DLD1 (cell line): ENCODE data around the gene MDN1.
"Not testable (repeated sequence)": the region's sequence is repeated elsewhere in the genome, so short reads cannot be mapped to it uniquely, and the experiment has no call there.

Source experiments
- in situ Hi-C: cut with HindIII; loops from 2 replicates; pipeline ENCODE4 v1.10.0; 2017; ENCODE audit warnings: low sequenced_read_pairs

MDN1 gene

DNA sequence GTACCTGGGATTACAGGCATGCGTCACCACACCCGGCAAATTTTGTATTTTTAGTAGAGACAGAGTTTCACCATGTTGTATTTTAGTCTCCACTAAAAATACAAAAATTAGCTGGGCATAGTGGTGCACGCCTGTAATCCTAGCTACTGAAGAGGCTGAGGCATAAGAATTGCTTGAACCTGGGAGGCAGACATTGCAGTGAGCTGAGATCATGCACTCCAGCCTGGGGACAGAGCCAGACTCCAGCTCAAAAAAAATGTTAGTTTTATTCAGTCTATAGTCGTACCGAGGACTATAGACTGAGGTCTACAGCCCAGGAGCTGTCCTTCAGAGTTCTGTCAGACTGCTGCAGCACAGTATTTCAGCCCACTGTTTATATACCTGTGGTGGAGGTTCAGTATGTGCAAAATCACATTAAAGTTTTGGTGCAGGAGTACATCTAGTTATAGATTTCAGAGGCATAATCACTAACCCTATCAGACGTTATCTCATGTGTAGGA lies 6.5 kb upstream of the MDN1 start:
- in situ Hi-C loops = no loop called here

DNA sequence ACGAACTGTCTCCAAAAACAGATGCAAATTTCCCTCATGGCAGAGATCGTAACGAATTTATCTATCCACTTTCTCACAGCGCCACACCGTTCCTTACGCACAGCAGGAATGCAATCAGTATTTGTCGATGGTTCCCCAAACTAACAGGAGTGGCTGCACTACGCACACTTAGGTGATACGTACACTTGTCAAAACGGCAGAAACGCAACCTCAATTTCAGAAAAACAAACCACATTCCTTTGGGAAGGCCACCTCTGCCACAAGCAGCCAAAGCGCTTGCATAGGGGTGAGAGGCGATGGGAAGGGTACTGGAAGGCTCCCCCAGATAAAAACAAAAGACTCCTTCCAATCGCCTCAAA lies 638 bp downstream of the MDN1 start:
- in situ Hi-C loops = no loop called here

- in situ Hi-C loops = no loop called here
Measured at GRCh38 chr6:89817481-89817880, 2.1 kb downstream of the MDN1 start.

DNA sequence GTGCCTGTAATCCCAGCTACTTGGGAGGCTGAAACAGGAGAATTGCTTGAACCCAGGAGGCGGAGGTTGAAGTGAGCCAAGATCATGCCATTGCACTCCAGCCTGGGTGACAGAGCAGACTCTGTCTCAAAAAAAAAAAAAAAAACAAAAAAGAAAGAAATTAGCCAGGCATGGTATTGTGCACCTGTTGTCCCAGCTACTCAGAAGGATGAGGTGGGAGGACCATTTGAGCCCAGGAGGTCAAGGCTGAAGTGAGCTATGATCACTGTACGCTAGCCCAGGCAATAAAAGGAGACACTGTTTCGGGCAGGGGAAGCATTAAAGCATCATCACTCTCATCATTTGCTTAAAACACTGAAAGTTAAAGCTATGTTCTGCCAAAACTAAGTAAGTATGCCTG lies 6.2 kb downstream of the MDN1 start:
- in situ Hi-C loops = not testable (repeated sequence)

- in situ Hi-C loops = no loop called here
Measured at GRCh38 chr6:89807581-89807980, 12.0 kb downstream of the MDN1 start.

DNA sequence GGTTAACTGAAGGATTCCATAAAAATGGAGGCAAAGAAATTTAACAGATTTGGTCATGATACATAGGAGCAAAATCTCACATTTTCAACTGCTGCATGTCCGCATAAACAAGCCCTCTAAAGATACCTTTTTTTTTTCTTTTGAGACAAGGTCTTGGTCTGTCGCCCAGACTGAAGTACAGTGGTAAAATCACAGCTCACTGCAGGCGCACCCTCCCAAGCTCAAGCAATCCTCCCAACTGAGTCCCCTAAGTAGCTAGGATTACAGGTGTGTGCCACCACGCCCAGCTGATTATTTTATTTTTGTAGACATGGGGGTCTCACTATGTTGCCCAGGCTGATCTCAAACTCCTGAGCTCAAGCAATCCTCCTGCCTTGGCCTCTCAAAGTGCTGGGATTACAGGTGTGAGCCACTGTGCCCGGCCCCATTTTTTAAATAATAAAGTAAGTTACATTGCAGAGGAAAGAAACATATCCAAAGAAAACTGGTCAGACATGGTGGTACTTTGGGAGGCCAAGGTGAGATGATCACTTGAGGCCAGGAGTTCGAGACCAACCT lies 13.7 kb downstream of the MDN1 start:
- in situ Hi-C loops = no loop called here

DNA sequence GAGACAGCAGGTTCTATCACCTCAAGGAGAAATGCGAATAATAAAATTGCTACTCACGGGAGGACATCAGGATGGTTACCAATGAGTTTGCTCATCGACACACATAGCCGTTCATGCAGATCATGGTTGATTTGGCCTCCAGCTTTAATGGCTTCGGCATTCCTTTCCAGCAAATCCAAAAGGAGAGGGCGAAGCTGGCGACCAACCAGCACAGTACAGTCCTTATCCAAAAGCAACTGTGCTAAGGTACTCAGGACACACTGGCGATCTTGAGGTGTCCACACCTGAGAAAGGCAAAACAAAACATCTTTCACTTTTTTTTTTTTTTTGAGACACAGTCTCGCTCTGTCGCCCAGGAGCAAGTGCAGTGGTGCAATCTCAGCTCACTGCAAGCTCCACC lies 16.3 kb downstream of the MDN1 start:
- in situ Hi-C loops = no loop called here

GRCh38 chr6:89799756-89800155 lies 19.8 kb downstream of the MDN1 start:
- in situ Hi-C loops = no loop called here

GRCh38 chr6:89799096-89799495 lies 20.5 kb downstream of the MDN1 start:
- in situ Hi-C loops = no loop called here

DNA sequence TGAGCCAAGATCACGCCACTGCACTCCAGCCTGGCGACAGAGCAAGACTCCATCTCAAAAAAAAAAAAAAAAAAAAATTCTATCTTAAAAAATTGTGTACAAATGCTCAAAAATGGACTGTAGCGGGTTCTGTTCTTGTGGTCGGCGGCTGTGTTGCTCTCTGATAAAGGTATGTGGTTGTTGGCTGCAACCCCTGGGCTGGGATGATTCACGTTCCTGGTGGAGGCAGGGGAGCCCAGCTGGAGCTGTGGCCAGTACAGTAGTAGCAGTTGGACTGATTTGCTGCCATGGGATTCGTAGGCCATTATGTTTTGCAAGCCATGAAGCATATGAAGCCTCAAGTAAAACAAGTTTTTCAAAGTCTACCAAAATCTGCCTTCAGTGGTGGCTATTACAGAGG lies 22.3 kb downstream of the MDN1 start:
- in situ Hi-C loops = no loop called here

GRCh38 chr6:89794324-89794723 lies 25.3 kb downstream of the MDN1 start:
- in situ Hi-C loops = no loop called here

- in situ Hi-C loops = no loop called here
Measured at GRCh38 chr6:89793586-89793985, 26.0 kb downstream of the MDN1 start.

GRCh38 chr6:89792881-89793280 lies 26.7 kb downstream of the MDN1 start:
- in situ Hi-C loops = no loop called here

GRCh38 chr6:89790403-89790802 lies 29.2 kb downstream of the MDN1 start:
- in situ Hi-C loops = no loop called here

- in situ Hi-C loops = no loop called here
Measured at GRCh38 chr6:89789980-89790379, 29.6 kb downstream of the MDN1 start.

- in situ Hi-C loops = no loop called here
Measured at GRCh38 chr6:89787660-89788328, 31.8 kb downstream of the MDN1 start.

DNA sequence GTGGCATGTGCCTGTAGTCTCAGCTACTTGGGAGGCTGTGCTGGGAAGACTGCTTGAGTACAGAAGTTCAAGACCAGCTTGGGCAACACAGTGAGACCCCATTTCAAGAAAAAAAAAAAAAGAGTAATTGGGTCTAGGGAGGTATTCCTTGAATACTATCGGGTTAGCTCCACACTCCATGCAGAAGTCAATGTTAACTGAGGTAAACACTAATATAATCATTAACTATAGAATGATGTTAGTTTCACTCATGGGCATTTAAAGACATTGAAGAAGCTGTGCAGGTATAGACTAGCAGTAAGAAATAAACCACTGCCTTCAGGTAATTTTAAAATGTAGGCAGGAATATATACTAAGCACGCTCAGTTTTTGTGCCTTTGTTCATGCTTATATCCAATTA lies 32.6 kb downstream of the MDN1 start:
- in situ Hi-C loops = no loop called here

DNA sequence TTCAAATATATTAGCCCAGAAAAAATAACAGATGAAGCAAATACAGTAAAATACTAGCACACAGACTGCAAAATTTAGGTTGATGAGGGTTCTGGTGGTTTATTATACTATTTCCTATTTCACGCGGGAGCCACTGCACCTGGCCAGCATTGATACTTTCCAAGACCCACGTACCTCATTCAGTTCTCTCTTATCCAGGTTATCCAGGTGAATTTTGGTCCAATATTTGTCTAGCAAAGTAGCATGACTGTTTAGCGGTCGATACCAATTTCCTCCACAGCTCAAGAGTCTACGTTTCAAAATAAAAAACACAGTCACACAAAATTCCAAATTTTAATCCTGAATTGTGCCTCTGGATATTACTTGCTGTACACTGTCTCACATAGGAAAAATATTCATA lies 34.8 kb downstream of the MDN1 start:
- in situ Hi-C loops = no loop called here

- in situ Hi-C loops = not testable (repeated sequence)
Measured at GRCh38 chr6:89783293-89783692, 36.3 kb downstream of the MDN1 start.

GRCh38 chr6:89782222-89782621 lies 37.4 kb downstream of the MDN1 start:
- in situ Hi-C loops = no loop called here

- in situ Hi-C loops = no loop called here
Measured at GRCh38 chr6:89781070-89782034, 38.2 kb downstream of the MDN1 start.

DNA sequence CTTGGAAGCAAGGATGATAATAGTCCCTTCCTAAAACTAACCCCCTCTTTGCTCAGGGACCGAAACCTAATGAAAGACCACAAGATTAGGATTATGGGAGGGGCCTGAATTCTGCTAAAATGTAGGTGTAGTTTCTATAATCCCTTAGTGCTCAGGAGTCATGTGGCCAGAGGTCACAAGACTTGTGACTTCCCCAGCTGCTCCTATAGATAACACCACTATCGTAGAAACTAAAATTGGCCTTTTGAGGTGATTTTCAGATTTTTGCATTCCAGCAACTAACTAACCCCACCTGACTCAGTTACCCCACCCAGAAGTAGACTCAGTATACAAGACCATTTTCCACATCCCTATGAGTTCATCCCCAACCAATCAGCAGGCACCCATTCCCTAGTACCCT lies 42.1 kb downstream of the MDN1 start:
- in situ Hi-C loops = no loop called here
